ENCODE data around the gene ABCG2. TPM values are rescaled to one million over a fixed set of nuclear protein-coding genes. Genes with fewer than 3 reads are reported as not detected.

ABCG2 gene
- total RNA-seq, 2 donors from 2014 or later = 1.4 to 1.6 TPM

- no peak for DNase-seq
- intact Hi-C loops (cut with DNase I) = no loop called here
- ATAC-seq = no peak
These were observed 116.8 kb downstream of the ABCG2 start for GRCh38 chr4:88041626-88042025.

GRCh38 chr4:88040707-88041106 lies 117.7 kb downstream of the ABCG2 start:
- intact Hi-C loops (cut with DNase I) = no loop called here
- ATAC-seq = no peak
- no peak for DNase-seq

Other genes with a start within 250 kb of the ABCG2 start
- 10 to 100 TPM; 11.5 to 88.4 TPM for gene SPP1, start 182.9 kb downstream of the ABCG2 start, total RNA-seq
- gene PKD2, start 151.0 kb downstream of the ABCG2 start, total RNA-seq = 10 to 100 TPM; 16.1 to 21.5 TPM
- 100 to 1,000 TPM in 1 of 2 donors, 10 to 100 TPM in 1; 61.9 to 126 TPM for gene PPM1K, start 125.9 kb upstream of the ABCG2 start, total RNA-seq
- gene HERC6, start 220.2 kb upstream of the ABCG2 start, total RNA-seq = 1 to 10 TPM; 6.4 to 9.7 TPM

Data from left cardiac atrium (tissue), 4 donors.